A549 (cell line): ENCODE data around the gene RPS6KC1. TPM values are rescaled to one million over a fixed set of nuclear protein-coding genes. Genes with fewer than 3 reads are reported as not detected.
A peak's percentile ranks its signal among the peaks of the same experiment; 100 is the strongest.

ENCODE experiments used
- ATAC-seq, 2 experiments: fragments of 200-7000 bp in 1 of 2; fragments of >200 bp in 1 of 2; cut with Nextera tagmentation in 1 of 2; cut with Tn5 transposase in 1 of 2; 3 replicates each; pipeline versions ENCODE4 v1.8.0 to v1.9.1; 2018 to 2020; ENCODE audit warnings: mild to moderate bottlenecking in 1 of 2, moderate library complexity in 1 of 2
- CTCF ChIA-PET: fragments of 300-600 bp; sonication (Branson Sonifier 250); formaldehyde crosslinking; extraction: SDS; loops from one replicate; lab custom pipeline; 2021; ENCODE audit warnings: antibody characterized with exemption, inconsistent platforms; lab: Yijun Ruan, JAX
- POLR2A ChIA-PET: fragments of 350-600 bp; formaldehyde crosslinking; extraction: SDS; loops from one replicate; lab custom pipeline; 2021; ENCODE audit warnings: antibody characterized with exemption, inconsistent platforms; lab: Yijun Ruan, JAX
- DNase-seq, 2 experiments: peaks; one replicate each; pipeline versions ENCODE4 v3.0.0 to v3.0.0-alpha.2; 2011 to 2016; ENCODE audit warnings: low read depth in 1 of 2, low spot score in 1 of 2
- FAIRE-seq: peaks from 2 replicates; lab custom pipeline; 2011; peaks lifted over from hg19 to GRCh38; lab: Jason Lieb, UNC
- H3K27ac ChIP-seq, 2 experiments: fragments of >200 bp; sonication (Bioruptor Twin); formaldehyde crosslinking; 3 replicates each; pipeline ENCODE4 v1.5.1; 2016 to 2017
- H3K4me1 ChIP-seq: fragments of >200 bp; sonication (Bioruptor Twin); formaldehyde crosslinking; 3 replicates; pipeline ENCODE4 v1.6.1; 2016
- H3K4me2 ChIP-seq: fragments of >200 bp; sonication (Bioruptor Twin); formaldehyde crosslinking; 3 replicates; pipeline ENCODE4 v1.6.1; 2016
- H3K4me3 ChIP-seq: fragments of >200 bp; sonication (Bioruptor Twin); formaldehyde crosslinking; 3 replicates; pipeline ENCODE4 v1.5.1; 2016
- H3K9me3 ChIP-seq: fragments of >200 bp; sonication (Bioruptor Twin); formaldehyde crosslinking; 3 replicates; pipeline ENCODE4 v1.6.1; 2016
- BHLHE40 ChIP-seq: IDR thresholded peaks from 2 replicates; pipeline ENCODE4 v1.6.1; 2012; ENCODE audit warnings: low read depth, low read length, inconsistent platforms
- EHF ChIP-seq: fragments of 250-450 bp; sonication (Bioruptor Pico); IDR thresholded peaks from 2 replicates; pipeline ENCODE4 v1.5.0; 2020; ENCODE audit warnings: mild to moderate bottlenecking
- FOSL2 ChIP-seq, 2 experiments: fragments of 450-650 bp in 1 of 2; fragments of >200 bp in 1 of 2; sonication (Bioruptor Twin) in 1 of 2; formaldehyde crosslinking; IDR thresholded peaks; 2 replicates each; pipeline versions ENCODE4 v1.5.0 to v1.6.1; 2016 to 2020; ENCODE audit warnings: mild to moderate bottlenecking in 1 of 2, moderate library complexity in 1 of 2
- GATA3 ChIP-seq: IDR thresholded peaks from 2 replicates; pipeline ENCODE4 v1.6.1; 2012; ENCODE audit warnings: borderline replicate concordance
- HDAC2 ChIP-seq: fragments of 200-600 bp; sonication (generic); IDR thresholded peaks from 2 replicates; pipeline ENCODE4 v1.6.1; 2016
- JUN ChIP-seq, 2 experiments: fragments of >200 bp; sonication (Bioruptor Twin); formaldehyde crosslinking; IDR thresholded peaks; 2 replicates in 1 of 2; 3 replicates in 1 of 2; pipeline ENCODE4 v1.6.1; 2016 to 2017
- KDM5A ChIP-seq: fragments of 200-600 bp; sonication (generic); IDR thresholded peaks from 2 replicates; pipeline ENCODE4 v1.6.1; 2016; ENCODE audit warnings: antibody characterized with exemption, mild to moderate bottlenecking
- MAFK ChIP-seq: fragments of 450-650 bp; IDR thresholded peaks from 2 replicates; pipeline ENCODE4 v1.6.1; 2014; ENCODE audit not compliant: partially characterized antibody
- MAZ ChIP-seq: fragments of 150-350 bp; IDR thresholded peaks from 2 replicates; pipeline ENCODE4 v1.6.1; 2014; ENCODE audit warnings: antibody characterized with exemption, low read depth, low read length, borderline replicate concordance
- NFE2L2 ChIP-seq: fragments of 150-350 bp; conservative IDR thresholded peaks from 2 replicates; pipeline ENCODE4 v1.6.1; 2014; ENCODE audit warnings: low read length
- NPAS2 ChIP-seq: fragments of 250-450 bp; sonication (Bioruptor Pico); IDR thresholded peaks from 2 replicates; pipeline ENCODE4 v1.8.0; 2022; ENCODE audit warnings: mild to moderate bottlenecking, moderate library complexity, borderline replicate concordance
- PHF8 ChIP-seq: fragments of 200-600 bp; sonication (generic); IDR thresholded peaks from 2 replicates; pipeline ENCODE4 v1.6.1; 2016; ENCODE audit warnings: low read depth, mild to moderate bottlenecking, antibody characterized with exemption, moderate library complexity, borderline replicate concordance
- RARB ChIP-seq: fragments of 250-450 bp; sonication (Bioruptor Pico); IDR thresholded peaks from 2 replicates; pipeline ENCODE4 v1.8.0; 2021; ENCODE audit warnings: mild to moderate bottlenecking, moderate library complexity
- RCOR1 ChIP-seq: fragments of 150-350 bp; IDR thresholded peaks from 2 replicates; pipeline ENCODE4 v1.6.1; 2014; ENCODE audit warnings: antibody characterized with exemption, low read length, low read depth
- RFX5 ChIP-seq: fragments of 450-650 bp; IDR thresholded peaks from 2 replicates; pipeline ENCODE4 v1.7.1; 2014; ENCODE audit warnings: antibody characterized with exemption, mild to moderate bottlenecking, moderate library complexity
- SMC3 ChIP-seq: fragments of >200 bp; sonication (Bioruptor Twin); formaldehyde crosslinking; IDR thresholded peaks from 3 replicates; pipeline ENCODE4 v1.6.1; 2018; ENCODE audit warnings: inconsistent platforms
- ZC3H11A ChIP-seq: fragments of 450-650 bp; IDR thresholded peaks from 2 replicates; pipeline ENCODE4 v1.6.1; 2014; ENCODE audit warnings: antibody characterized with exemption, mild to moderate bottlenecking
- ZFP36 ChIP-seq: fragments of 450-650 bp; IDR thresholded peaks from 2 replicates; pipeline ENCODE4 v1.6.1; 2014; ENCODE audit warnings: borderline replicate concordance; ENCODE audit not compliant: partially characterized antibody
- WGBS: methylation state at CpG from one replicate; pipeline ENCODE4 v1.1.6; 2017; ENCODE audit errors: missing lambda C conversion rate; 5-methylcytosine and 5-hydroxymethylcytosine counted together
- polyA plus RNA-seq, 4 experiments: library from polyadenylated mRNA; depleted of rRNA in 3 of 4; stranded (reverse); fragments of >200 nt; fragmentation: RNase III in 1 of 4; extraction: RNeasy Plus Mini Kit Qiagen cat#74134 plus additional on column Dnase treatment in 1 of 4; gene quantifications; 2 replicates in 3 of 4; 3 replicates in 1 of 4; pipeline ENCODE4 v1.2.3, GENCODE V29; 2011 to 2017
- TF ChIP-seq, protein P1 (sequence below): fragments of 150-350 bp; IDR thresholded peaks from 2 replicates; pipeline ENCODE4 v1.6.1; 2014; ENCODE audit warnings: low read depth, mild to moderate bottlenecking, low read length
- TF ChIP-seq, protein P2 (sequence below): IDR thresholded peaks from 2 replicates; pipeline ENCODE4 v1.6.1; 2012

Gene RPS6KC1
- polyA plus RNA-seq, 2 of the 4 experiments (the other 2 are of a cell fraction), result 11.7 to 25.4 TPM

DNA sequence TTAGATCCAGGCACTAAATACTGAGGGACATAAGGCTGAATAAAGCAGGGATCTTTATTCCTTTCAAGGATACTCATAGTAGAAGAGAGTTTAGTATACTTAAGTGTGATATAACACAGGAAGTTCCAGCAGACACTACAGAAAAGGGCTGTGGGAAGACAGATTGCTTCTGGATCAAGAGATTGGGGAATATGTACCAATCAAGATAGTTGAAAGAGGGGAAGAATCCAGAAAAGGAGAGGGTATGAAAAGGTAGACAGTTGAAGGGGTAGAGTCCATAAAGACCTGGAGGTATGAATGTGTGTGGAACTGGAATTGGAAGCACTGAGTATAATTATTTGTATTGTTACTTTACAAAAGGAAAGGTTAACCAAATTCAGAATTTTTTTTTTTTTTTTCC is 2.4 kb downstream of the RPS6KC1 start:
- POLR2A ChIA-PET, result no interaction called here
- FAIRE-seq (no peak), DNase-seq (no peak), ATAC-seq (no peak)
- H3K9me3 ChIP-seq, result no peaks in the 10 kb centered on the region
- no peak overlapping the region for H3K27ac ChIP-seq
- CTCF ChIA-PET, result interaction anchor here (0.6 kb wide), 1 partner anchor 1520 kb away, joined by 3 read pairs; no protein-coding TSS in a partner anchor
- TF ChIP-seq GATA3, result no peak
- H3K4me3 ChIP-seq, result no peak overlapping the region
- H3K4me1 ChIP-seq, result peaks cover 31% of the 10 kb centered on the region
- H3K4me2 ChIP-seq, result no peak overlapping the region

DNA sequence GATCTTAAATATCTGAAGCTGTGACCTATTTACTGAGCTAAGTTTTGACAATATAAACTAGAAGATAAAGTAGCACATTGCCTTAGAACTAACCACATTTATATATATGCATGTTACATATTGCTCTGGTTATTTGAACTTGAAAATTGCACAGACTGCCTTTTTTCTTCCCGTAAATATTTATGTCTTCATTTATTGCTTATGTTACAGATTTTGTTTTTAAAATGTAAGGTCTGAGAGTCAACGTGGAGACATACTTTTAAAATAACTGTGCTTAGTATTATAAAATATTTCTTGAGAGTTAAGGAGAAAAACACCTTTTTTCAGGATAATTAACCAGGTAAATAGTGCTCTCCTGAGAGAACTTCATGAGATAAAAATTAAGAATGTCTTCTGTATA is 3.1 kb downstream of the RPS6KC1 start:
- Histone ChIP-seq H3K4me2 (no peak overlapping the region), H3K4me3 (no peak overlapping the region), H3K9me3 (no peaks in the 10 kb centered on the region; the same call in 2 of the 3 replicates), H3K27ac (no peak overlapping the region), H3K4me1 (peaks cover 31% of the 10 kb centered on the region)
- DNase-seq (no peak), ATAC-seq (no peak), FAIRE-seq (no peak)
- TF ChIP-seq NPAS2 (CRISPR knock-in tag) (no peak), SMC3 (no peak), FOSL2 (IDR thresholded peaks at IDR 0.05) (no peak), FOSL2 (CRISPR knock-in tag; IDR thresholded peaks at IDR 0.05) (no peak), JUN (IDR thresholded peaks at IDR 0.05) (no peak), ZC3H11A (no peak), RARB (CRISPR knock-in tag) (no peak), PHF8 (no peak), KDM5A (no peak), ZFP36 (no peak), MAZ (no peak), RCOR1 (no peak)
- TF ChIP-seq, protein P1, sequence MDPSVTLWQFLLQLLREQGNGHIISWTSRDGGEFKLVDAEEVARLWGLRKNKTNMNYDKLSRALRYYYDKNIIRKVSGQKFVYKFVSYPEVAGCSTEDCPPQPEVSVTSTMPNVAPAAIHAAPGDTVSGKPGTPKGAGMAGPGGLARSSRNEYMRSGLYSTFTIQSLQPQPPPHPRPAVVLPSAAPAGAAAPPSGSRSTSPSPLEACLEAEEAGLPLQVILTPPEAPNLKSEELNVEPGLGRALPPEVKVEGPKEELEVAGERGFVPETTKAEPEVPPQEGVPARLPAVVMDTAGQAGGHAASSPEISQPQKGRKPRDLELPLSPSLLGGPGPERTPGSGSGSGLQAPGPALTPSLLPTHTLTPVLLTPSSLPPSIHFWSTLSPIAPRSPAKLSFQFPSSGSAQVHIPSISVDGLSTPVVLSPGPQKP, result no peak
- ChIA-PET CTCF (interaction anchor here (0.6 kb wide), 1 partner anchor 1520 kb away, joined by 3 read pairs; no protein-coding TSS in a partner anchor), POLR2A (interaction anchor here (0.6 kb wide), 1 partner anchor 38 kb away, joined by 4 read pairs; no protein-coding TSS in a partner anchor)
- 67% methylated on average over 2 of the region's 2 CpGs for WGBS

DNA sequence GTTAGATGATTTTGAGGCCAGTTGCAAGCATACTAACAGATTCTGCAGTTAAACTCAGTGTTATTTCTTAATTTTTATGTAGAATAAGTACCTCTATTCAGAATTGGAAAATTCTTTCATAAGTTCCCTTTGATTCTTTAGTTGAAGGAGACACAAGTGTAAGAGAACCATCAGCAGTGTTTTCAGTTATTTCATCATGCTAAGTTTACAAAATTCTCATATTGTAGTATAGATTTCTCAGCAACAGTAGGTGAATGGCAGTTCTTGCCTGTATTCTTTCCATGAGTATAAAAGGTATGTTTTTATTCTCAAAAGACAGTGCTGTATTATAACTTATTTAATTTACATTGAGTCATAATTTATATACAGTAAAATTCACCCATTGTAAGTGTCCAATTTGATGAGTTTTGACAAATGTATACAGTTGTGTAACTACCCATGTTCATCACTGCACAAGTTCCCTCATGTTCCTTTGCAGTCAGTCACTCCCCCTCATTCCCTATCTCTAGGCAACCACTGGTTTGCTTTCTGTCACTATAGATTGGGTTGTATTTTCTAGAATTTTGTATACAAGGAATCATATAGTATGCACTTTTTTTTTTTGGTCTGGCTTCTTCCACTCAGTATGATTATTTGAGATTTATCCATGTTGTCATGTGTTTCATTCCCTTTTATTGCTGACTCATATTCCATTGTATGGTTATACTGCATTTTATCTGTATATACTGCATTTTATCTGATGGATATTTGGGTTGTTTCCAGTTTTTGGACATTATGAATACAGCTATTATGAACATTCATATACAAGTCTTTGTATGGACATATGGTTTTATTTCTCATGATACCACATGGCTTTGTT is 3.9 kb downstream of the RPS6KC1 start:
- ATAC-seq, result no peak

More for the DNA sequence above, 3.9 kb downstream of the RPS6KC1 start:
- FAIRE-seq, result no peak
- DNase-seq, result no peak
- H3K27ac ChIP-seq, result 0 out of 6 replicates have a peak overlapping the region, but pooled peaks of 1 of the 2 experiments have one; percentile 14
- ChIA-PET CTCF (no interaction called here), POLR2A (no interaction called here)
- peaks cover 31% of the 10 kb centered on the region for H3K4me1 ChIP-seq
- H3K9me3 ChIP-seq, result no peaks in the 10 kb centered on the region; the same call in 2 of the 3 replicates
- peak overlapping the region; percentile 2; the same call in 1 of the 3 replicates for H3K4me2 ChIP-seq
- TF ChIP-seq, protein P2, sequence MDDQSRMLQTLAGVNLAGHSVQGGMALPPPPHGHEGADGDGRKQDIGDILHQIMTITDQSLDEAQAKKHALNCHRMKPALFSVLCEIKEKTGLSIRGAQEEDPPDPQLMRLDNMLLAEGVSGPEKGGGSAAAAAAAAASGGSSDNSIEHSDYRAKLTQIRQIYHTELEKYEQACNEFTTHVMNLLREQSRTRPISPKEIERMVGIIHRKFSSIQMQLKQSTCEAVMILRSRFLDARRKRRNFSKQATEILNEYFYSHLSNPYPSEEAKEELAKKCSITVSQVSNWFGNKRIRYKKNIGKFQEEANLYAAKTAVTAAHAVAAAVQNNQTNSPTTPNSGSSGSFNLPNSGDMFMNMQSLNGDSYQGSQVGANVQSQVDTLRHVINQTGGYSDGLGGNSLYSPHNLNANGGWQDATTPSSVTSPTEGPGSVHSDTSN, result no peak
- TF ChIP-seq EHF (no peak), HDAC2 (no peak), RFX5 (no peak), NFE2L2 (0 out of 2 replicates have a peak, but pooled peaks have one; percentile 11), BHLHE40 (no peak), MAFK (peak; percentile 89), FOSL2 (IDR thresholded peaks at IDR 0.05) (no peak), FOSL2 (CRISPR knock-in tag; IDR thresholded peaks at IDR 0.05) (no peak)
- no peak overlapping the region for H3K4me3 ChIP-seq
